PFSK-1 (cell line): ENCODE results near the gene SV2C.

Experiments
- POLR2AphosphoS5 ChIP-seq: IDR thresholded peaks from 2 replicates; pipeline ENCODE4 v1.6.1; 2012; ENCODE audit warnings: low read depth, mild to moderate bottlenecking, control low read depth, low read length, moderate library complexity
- REST ChIP-seq, 2 experiments: IDR thresholded peaks; 2 replicates each; pipeline versions ENCODE4 v1.6.1 to v1.8.0; 2011 to 2012; ENCODE audit warnings: low read depth in 2 of 2, low read length in 2 of 2, control low read depth in 1 of 2, inconsistent platforms in 1 of 2, mild to moderate bottlenecking in 1 of 2, moderate library complexity in 1 of 2; ENCODE audit not compliant: insufficient read depth in 1 of 2
- TAF1 ChIP-seq: IDR thresholded peaks from 2 replicates; pipeline ENCODE4 v1.6.1; 2012; ENCODE audit warnings: low read length, control low read depth, borderline replicate concordance; ENCODE audit not compliant: insufficient read depth

GRCh38 chr5:76113103-76113502 is 29.9 kb downstream of the SV2C start:
- TF ChIP-seq POLR2AphosphoS5 (no peak), REST (IDR thresholded peaks at IDR 0.05; ENCODE audit: insufficient read depth in 1 of 2, low read depth in 2 of 2, low read length in 2 of 2) (no peak), TAF1 (no peak)
